ENCODE results near the gene KLF16.

- TF ChIP-seq EZH2 (IDR thresholded peaks at IDR 0.05): no peak
- no peak for TF ChIP-seq POLR2AphosphoS5 (IDR thresholded peaks at IDR 0.05; ENCODE audit: borderline replicate concordance, low read depth, low read length)
- TF ChIP-seq FOXP2 (optimal IDR thresholded peaks at IDR 0.05; ENCODE audit: control extremely low read depth, extremely low read length, insufficient read depth): no peak
These were observed 44.7 kb downstream of the KLF16 start for GRCh38 chr19:1818549-1819195.

All from SK-N-MC (cell line).